Esophagus squamous epithelium (tissue), 4 donors: Measurements from ENCODE around the gene TLR4.

ENCODE experiments used
- POLR2A ChIP-seq, 4 donors: fragments of 450-650 bp; IDR thresholded peaks; one replicate each; pipeline ENCODE4 v1.6.1; 2017; ENCODE audit warnings: antibody characterized with exemption in 4 of 4, mild to moderate bottlenecking in 4 of 4, moderate library complexity in 3 of 4
- TF ChIP-seq, protein P1 (sequence below), 6 experiments: fragments of 450-650 bp in 4 of 6; fragments of 200-600 bp in 2 of 6; sonication (generic) in 2 of 6; IDR thresholded peaks; one replicate each; pipeline ENCODE4 v1.5.1; 2016 to 2019; ENCODE audit warnings: antibody characterized with exemption in 6 of 6, mild to moderate bottlenecking in 4 of 6, moderate library complexity in 4 of 6

GRCh38 chr9:117696154-117696553 is 8.0 kb upstream of the TLR4 start:
- TF ChIP-seq POLR2A (IDR thresholded peaks at IDR 0.05), result no peak
- TF ChIP-seq, protein P1, sequence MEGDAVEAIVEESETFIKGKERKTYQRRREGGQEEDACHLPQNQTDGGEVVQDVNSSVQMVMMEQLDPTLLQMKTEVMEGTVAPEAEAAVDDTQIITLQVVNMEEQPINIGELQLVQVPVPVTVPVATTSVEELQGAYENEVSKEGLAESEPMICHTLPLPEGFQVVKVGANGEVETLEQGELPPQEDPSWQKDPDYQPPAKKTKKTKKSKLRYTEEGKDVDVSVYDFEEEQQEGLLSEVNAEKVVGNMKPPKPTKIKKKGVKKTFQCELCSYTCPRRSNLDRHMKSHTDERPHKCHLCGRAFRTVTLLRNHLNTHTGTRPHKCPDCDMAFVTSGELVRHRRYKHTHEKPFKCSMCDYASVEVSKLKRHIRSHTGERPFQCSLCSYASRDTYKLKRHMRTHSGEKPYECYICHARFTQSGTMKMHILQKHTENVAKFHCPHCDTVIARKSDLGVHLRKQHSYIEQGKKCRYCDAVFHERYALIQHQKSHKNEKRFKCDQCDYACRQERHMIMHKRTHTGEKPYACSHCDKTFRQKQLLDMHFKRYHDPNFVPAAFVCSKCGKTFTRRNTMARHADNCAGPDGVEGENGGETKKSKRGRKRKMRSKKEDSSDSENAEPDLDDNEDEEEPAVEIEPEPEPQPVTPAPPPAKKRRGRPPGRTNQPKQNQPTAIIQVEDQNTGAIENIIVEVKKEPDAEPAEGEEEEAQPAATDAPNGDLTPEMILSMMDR (IDR thresholded peaks at IDR 0.05), result no peak
